MM.1S (cell line): ENCODE data around the gene IL3.

Source experiments
- EZH2 ChIP-seq: fragments of 300-600 bp; sonication (generic); optimal IDR thresholded peaks from 2 replicates; pipeline ENCODE3; 2017; ENCODE audit warnings: low read depth, mild to moderate bottlenecking, antibody characterized with exemption, low read length, mixed read lengths
- TF ChIP-seq, protein P1 (sequence below): fragments of 300-600 bp; sonication (generic); IDR thresholded peaks from 2 replicates; pipeline ENCODE4 v1.5.1; 2016; ENCODE audit warnings: antibody characterized with exemption, low read length, mixed read lengths

DNA sequence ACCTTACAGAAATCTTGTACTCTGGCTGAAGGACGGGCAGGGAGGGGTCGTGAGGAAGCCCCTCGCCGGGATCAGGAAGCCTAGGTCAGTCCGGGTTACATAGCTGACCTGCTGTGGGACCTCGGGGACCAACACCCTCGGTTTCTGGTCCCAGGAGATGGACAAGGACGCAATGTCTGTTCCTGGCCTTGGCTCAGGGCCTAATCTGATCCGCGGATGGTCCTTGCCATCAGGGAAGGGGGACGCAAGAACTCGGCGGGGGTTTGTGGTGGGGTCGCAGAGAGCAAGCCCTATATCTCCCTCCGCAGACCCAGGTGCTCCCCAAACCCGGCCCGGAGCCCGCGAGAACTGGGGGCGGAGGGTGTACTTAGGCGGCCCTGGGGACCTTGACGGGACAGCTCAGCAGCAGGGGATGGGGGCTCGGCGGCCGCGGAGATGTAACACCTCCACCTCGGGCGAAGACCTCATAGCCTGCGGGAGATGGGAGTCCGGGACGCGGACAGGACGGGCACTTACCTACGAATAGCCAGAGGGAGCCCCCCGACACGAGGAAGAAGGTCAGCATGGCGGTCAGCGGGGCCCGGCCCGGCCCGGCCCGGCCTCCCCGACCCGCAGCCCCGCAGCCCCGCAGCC is 49.4 kb upstream of the IL3 start:
- TF ChIP-seq, protein P1, sequence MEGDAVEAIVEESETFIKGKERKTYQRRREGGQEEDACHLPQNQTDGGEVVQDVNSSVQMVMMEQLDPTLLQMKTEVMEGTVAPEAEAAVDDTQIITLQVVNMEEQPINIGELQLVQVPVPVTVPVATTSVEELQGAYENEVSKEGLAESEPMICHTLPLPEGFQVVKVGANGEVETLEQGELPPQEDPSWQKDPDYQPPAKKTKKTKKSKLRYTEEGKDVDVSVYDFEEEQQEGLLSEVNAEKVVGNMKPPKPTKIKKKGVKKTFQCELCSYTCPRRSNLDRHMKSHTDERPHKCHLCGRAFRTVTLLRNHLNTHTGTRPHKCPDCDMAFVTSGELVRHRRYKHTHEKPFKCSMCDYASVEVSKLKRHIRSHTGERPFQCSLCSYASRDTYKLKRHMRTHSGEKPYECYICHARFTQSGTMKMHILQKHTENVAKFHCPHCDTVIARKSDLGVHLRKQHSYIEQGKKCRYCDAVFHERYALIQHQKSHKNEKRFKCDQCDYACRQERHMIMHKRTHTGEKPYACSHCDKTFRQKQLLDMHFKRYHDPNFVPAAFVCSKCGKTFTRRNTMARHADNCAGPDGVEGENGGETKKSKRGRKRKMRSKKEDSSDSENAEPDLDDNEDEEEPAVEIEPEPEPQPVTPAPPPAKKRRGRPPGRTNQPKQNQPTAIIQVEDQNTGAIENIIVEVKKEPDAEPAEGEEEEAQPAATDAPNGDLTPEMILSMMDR, result no peak
- no peak for TF ChIP-seq EZH2
